SH-SY5Y (cell line): ENCODE measurements around the gene SHB.

ENCODE experiments used
- GATA2 ChIP-seq: IDR thresholded peaks from 2 replicates; pipeline ENCODE4 v1.6.1; 2011; ENCODE audit warnings: mild to moderate bottlenecking, low read depth, low read length
- GATA3 ChIP-seq: IDR thresholded peaks from 2 replicates; pipeline ENCODE4 v1.6.1; 2011; ENCODE audit warnings: low read depth, mild to moderate bottlenecking, low read length, moderate library complexity

- TF ChIP-seq GATA3 = no peak
- TF ChIP-seq GATA2 = no peak
Measured at GRCh38 chr9:38067859-38068681, 957 bp downstream of the SHB start.
